ENCODE data around the gene DNMT3B. TPM values are rescaled to one million over a fixed set of nuclear protein-coding genes. Genes with fewer than 3 reads are reported as not detected.
A peak's percentile ranks its signal among the peaks of the same experiment; 100 is the strongest.
"Not testable (repeated sequence)": the region's sequence is repeated elsewhere in the genome, so short reads cannot be mapped to it uniquely, and the experiment has no call there.

DNMT3B gene
- total and polyA plus RNA-seq, 4 donors = 0.31 to 3.1 (median 0.90) TPM

DNA sequence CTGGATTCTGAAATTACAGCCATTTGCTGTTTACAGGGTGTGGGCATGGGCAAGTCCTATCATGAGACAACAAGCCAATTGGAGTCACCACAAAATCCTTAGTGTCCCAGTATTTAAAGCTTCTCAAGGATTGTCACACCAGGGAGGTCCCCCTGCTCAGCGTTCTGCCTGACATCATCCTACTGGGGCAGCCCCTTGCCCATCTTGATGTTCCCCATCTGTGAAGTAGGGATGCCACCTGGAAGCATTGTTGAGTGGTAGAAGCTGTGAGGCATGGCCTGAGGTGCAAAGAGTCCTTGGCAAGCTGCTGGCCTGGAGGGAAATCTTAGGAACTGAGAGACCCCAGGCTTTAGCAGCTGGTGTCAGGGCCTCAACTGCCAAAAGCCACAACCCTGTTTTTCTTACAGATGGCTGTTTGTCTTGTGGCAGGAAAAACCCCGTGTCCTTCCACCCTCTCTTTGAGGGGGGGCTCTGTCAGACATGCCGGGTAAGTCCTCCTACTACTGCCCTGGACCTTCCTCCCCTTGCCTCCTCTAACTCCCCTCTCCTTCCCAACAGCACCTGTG is 34.3 kb downstream of the DNMT3B start:
- Histone ChIP-seq H3K9ac (ENCODE audit: insufficient read depth in 1 of 2, low read length in 2 of 2) (no peak overlapping the region), H3K9me3 (ENCODE audit: control insufficient read depth in 4 of 4, insufficient read depth in 3 of 4, low read length in 3 of 4) (no peaks in the 10 kb centered on the region), H3K27me3 (ENCODE audit: control insufficient read depth in 3 of 3, insufficient read depth in 3 of 3, low read length in 2 of 3) (no peaks in the 10 kb centered on the region), H3K4me1 (ENCODE audit: control insufficient read depth in 5 of 5, insufficient read depth in 5 of 5, low read length in 5 of 5) (peaks cover 0 to 6% (median 0%) of the 10 kb centered on the region in 5 donors), H3K4me3 (no peak overlapping the region), H3K36me3 (ENCODE audit: control insufficient read depth in 4 of 4, insufficient read depth in 4 of 4, low read length in 4 of 4) (peaks cover 0 to 8% (median 2%) of the 10 kb centered on the region in 4 donors), H3K27ac (ENCODE audit: low read depth in 1 of 2, low read length in 1 of 2) (no peak overlapping the region)
- WGBS, 2 donors = 56 to 74% methylated on average over 3 of the region's 3 CpGs
- TF ChIP-seq CTCF (IDR thresholded peaks at IDR 0.05; ENCODE audit: control extremely low read depth, extremely low read depth) = no peak
- DNase-seq (no peak), ATAC-seq (ENCODE audit: insufficient read depth, low FRiP score) (no peak)

DNA sequence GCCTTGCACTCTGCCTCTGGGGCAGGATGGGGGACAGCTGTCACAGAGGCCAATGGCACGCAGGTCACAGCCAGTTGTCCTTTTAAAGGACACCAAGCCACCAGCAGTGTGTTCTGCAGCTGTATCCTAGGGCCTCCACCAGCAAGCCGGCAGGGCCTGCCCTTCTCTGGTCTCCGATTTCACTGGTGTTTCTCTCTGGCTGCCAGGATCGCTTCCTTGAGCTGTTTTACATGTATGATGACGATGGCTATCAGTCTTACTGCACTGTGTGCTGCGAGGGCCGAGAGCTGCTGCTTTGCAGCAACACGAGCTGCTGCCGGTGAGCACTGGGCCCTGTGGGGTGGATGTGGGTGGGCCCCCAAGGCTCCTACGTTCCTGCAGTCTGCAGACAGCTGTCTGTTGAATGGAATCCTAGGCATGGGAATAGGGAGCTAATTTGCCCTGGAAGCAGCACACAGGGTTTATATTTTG is 34.8 kb downstream of the DNMT3B start:
- Histone ChIP-seq H3K4me3 (no peak overlapping the region), H3K9ac (ENCODE audit: insufficient read depth in 1 of 2, low read length in 2 of 2) (no peak overlapping the region), H3K4me1 (ENCODE audit: control insufficient read depth in 5 of 5, insufficient read depth in 5 of 5, low read length in 5 of 5) (peaks cover 0 to 6% (median 0%) of the 10 kb centered on the region in 5 donors), H3K9me3 (ENCODE audit: control insufficient read depth in 4 of 4, insufficient read depth in 3 of 4, low read length in 3 of 4) (no peaks in the 10 kb centered on the region), H3K36me3 (ENCODE audit: control insufficient read depth in 4 of 4, insufficient read depth in 4 of 4, low read length in 4 of 4) (peaks cover 0 to 8% (median 2%) of the 10 kb centered on the region in 4 donors), H3K27ac (ENCODE audit: low read depth in 1 of 2, low read length in 1 of 2) (no peak overlapping the region), H3K27me3 (ENCODE audit: control insufficient read depth in 3 of 3, insufficient read depth in 3 of 3, low read length in 2 of 3) (no peaks in the 10 kb centered on the region)
- WGBS, 2 donors = 88 to 90% methylated on average over 10 of the region's 10 CpGs
- no peak for TF ChIP-seq CTCF (IDR thresholded peaks at IDR 0.05; ENCODE audit: control extremely low read depth, extremely low read depth)
- DNase-seq (no peak), ATAC-seq (ENCODE audit: insufficient read depth, low FRiP score) (no peak)

DNA sequence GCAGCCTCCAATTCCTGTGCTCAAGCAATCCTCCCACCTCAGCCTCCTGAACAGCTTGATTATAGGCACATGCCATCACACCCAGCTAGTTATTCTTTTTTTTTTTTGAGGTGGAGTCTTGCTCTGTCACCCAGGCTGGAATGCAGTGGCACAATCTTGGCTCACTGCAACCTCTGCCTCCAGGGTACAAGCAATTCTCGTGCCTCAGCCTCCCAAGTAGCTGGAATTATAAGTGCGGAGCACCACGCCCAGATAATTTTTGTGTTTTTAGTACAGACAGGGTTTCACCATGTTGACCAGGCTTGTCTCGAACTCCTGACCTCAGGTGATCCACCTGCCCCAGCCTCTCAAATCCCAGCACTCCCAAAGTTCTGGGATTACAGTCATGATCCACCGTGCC is 35.4 kb downstream of the DNMT3B start:
- H3K27me3 ChIP-seq (ENCODE audit: control insufficient read depth in 3 of 3, insufficient read depth in 3 of 3, low read length in 2 of 3); DNase-seq; H3K4me1 ChIP-seq (ENCODE audit: control insufficient read depth in 5 of 5, insufficient read depth in 5 of 5, low read length in 5 of 5); H3K9me3 ChIP-seq (ENCODE audit: control insufficient read depth in 4 of 4, insufficient read depth in 3 of 4, low read length in 3 of 4); H3K36me3 ChIP-seq (ENCODE audit: control insufficient read depth in 4 of 4, insufficient read depth in 4 of 4, low read length in 4 of 4); ATAC-seq (ENCODE audit: insufficient read depth, low FRiP score); H3K27ac ChIP-seq (ENCODE audit: low read depth in 1 of 2, low read length in 1 of 2); H3K9ac ChIP-seq (ENCODE audit: insufficient read depth in 1 of 2, low read length in 2 of 2); H3K4me3 ChIP-seq: not testable (repeated sequence)
- WGBS, 2 donors = 96 to 97% methylated on average over 5 of the region's 5 CpGs

DNA sequence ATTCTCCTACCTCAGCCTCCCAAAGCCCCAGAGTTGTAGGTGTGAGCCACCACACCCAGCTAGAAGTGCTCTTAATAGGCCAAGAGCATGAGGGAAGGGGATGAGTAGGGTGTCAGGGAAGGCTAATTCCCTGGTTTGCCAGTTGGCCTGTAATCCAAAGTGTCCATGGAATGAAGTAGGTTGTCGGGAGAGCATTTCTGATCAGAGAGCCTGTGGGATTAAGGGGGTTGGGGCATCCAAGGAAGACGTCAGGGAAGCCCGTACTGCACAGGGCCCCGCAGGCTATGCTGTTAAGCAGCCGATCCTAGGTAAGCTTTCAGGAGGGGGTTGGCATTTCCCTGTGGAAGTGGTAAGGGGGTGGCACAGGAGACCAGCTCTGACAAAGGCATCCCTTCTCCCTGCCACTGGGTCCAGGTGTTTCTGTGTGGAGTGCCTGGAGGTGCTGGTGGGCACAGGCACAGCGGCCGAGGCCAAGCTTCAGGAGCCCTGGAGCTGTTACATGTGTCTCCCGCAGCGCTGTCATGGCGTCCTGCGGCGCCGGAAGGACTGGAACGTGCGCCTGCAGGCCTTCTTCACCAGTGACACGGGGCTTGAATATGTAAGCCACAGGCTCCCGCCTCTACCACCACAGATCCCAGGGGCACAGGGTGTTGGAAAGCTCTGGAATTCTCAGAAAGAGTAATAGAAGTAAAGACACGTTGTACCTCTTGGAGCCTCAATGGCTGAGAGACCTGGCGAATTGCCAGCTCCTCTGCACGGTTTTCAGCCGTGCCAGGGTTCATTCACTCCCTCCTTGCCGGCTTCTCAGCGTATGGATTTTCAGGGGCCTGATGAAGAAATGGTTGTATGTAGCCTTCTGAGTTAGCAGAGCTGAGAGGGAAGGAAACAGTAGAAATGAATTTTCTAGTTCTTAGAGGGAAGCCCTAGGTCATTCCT is 36.1 kb downstream of the DNMT3B start:
- Histone ChIP-seq H3K36me3 (ENCODE audit: control insufficient read depth in 4 of 4, insufficient read depth in 4 of 4, low read length in 4 of 4) (peaks cover 0 to 10% (median 2%) of the 10 kb centered on the region in 4 donors), H3K9ac (ENCODE audit: insufficient read depth in 1 of 2, low read length in 2 of 2) (no peak overlapping the region), H3K4me3 (no peak overlapping the region), H3K9me3 (ENCODE audit: control insufficient read depth in 4 of 4, insufficient read depth in 3 of 4, low read length in 3 of 4) (no peaks in the 10 kb centered on the region), H3K4me1 (ENCODE audit: control insufficient read depth in 5 of 5, insufficient read depth in 5 of 5, low read length in 5 of 5) (no peaks in the 10 kb centered on the region), H3K27ac (ENCODE audit: low read depth in 1 of 2, low read length in 1 of 2) (no peak overlapping the region), H3K27me3 (ENCODE audit: control insufficient read depth in 3 of 3, insufficient read depth in 3 of 3, low read length in 2 of 3) (no peaks in the 10 kb centered on the region)
- ATAC-seq (ENCODE audit: insufficient read depth, low FRiP score) (no peak), DNase-seq (peak in 2 of 3 donors; percentile 36 to 43)
- no peak for TF ChIP-seq CTCF (IDR thresholded peaks at IDR 0.05; ENCODE audit: control extremely low read depth, extremely low read depth)
- 89 to 91% methylated on average over 23 of the region's 23 CpGs for WGBS, 2 donors
